NCI-H2081 treated with DMSO at 0.1 percent for 48 hours (cell line): ENCODE results near the gene EPB41L2.
"Not testable (repeated sequence)": the region's sequence is repeated elsewhere in the genome, so short reads cannot be mapped to it uniquely, and the experiment has no call there.

Experiments
- DNase-seq: peaks from one replicate; lab custom pipeline; 2025; lab: John Stamatoyannopoulos, UW

Gene EPB41L2

DNA sequence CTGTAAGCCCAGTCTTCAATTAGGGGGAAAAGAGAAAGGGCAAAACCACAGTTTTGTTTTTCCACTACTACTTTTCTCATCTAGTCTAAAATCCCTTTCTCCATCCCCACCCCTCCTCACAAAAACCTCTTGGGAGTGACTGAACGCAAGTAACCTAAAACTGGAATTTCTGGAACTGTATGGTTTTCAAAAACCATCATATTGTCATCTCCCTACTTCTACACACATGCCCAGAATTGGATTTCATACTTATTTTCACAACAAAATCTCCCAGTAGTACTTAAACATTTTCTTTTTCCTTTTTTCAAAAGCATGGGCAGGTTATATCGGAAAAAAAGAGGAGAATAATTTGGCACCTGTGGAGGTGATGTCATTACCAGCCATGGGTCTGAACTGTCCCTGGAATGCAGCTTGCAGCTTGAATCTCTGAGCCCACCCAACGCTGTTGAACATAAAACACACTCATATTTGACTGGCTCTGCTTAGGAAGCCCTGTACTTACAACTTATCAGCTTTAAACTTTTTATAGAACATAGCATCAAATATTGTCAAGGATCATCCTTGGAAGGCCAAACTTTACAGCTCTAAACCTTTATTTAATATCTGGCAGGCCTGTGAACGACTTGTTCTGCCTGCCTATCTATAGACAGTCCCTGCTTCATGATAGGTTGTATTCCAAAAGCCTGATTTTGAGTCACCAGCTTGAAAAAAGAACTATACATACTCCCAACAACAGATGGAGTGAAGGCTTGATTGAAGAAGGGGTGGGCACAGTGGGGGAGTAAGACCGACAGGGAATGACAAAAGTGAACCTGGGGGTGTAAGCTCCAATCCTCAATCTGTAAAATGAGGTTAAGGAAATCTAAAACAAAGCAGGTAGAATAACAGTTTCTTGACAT is 59.3 kb downstream of the EPB41L2 start:
- DNase-seq: no peak

DNA sequence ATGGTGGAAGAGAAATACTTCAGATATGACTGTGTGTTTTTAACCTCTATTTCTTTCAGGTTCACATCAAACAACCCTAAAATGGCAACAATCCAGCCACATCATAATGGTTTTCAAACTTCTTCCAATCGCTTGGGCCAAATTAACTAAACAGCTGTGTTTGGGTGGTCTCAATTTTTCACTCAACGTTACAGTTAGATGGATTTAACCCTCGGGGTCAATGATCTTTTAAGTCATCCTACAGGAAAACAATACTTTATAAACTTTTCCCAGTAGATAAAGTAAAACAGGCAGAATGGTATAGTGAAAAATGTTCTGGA is 60.4 kb downstream of the EPB41L2 start:
- no peak for DNase-seq

DNA sequence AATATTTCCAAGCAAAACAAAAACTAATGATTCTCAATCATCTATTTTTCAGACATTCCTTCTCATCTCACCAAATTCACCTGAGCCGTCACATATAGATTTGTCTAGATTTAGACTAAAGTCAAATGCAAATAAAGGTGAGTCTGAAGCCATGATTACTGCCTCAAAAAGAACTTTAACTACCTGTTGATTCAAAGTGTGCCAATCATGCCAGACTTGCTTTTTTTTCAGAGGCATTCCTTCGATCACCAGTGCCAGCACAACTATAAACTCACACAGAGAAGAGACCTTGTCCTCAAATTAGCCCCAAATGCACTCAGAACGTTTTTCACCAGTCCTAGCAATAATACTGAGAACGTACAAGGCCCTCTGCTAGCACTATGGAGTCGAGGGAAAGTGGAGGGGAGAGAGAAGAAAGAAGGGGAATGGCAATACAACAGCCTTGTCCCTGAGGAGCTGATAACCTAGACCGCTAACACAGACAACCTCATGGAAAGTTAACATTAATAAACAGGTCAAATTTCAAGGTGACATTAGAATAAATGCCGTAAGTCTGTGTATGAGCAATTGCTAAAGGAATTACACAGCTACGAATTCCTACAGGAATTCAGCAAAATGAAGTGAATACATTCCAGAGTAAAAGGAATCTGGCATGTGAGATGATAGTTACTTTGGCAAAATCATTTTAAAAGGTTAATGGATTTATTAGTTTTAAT is 60.9 kb downstream of the EPB41L2 start:
- no peak for DNase-seq

DNA sequence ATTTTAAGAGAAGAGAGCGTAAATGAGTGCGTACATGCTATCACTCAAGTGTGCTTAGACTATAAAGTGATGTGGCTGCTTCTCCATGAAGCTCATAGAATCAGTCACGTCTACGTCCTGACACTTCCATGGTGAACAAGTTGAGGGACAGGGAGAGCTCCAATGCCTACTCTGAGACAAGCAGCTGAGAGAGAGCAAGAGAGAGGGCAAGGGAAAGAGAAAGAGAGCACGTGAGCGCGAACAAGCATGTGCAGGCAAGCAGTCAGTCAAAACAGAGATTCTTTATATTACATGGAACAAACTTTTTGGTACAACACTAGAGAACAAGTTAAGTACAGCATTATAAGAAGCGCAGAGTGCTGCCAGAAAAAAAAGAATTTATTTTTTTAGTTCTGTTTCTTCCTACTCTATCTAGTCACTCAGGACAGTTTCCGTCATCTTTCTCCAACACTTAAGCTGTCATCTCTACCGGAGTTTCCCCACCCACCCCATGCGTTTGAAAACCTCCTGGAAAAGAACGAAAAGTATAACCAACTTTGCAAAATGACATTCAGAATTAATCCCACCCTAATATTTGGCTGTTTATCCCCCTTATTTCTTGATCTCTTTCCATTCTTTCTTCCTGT is 61.8 kb downstream of the EPB41L2 start:
- no peak for DNase-seq

DNA sequence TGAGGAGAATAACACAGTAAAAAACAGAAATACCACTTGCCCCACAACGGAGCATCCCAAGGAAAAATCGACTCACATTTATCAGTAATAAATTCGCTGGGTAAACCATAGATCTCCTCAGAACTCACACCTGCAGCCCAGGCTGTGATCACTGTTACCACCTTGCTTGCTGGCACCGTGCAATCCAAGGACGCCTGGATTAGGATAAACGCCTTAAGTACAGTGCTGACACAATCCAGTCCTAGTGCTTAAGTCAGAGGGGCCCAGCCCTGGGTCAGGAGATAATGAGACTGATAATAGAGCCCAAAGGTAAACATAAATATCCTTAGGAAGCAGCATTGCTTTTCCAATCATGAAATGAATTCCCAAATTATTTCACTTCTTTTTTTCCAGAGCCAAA is 62.5 kb downstream of the EPB41L2 start:
- no peak for DNase-seq

DNA sequence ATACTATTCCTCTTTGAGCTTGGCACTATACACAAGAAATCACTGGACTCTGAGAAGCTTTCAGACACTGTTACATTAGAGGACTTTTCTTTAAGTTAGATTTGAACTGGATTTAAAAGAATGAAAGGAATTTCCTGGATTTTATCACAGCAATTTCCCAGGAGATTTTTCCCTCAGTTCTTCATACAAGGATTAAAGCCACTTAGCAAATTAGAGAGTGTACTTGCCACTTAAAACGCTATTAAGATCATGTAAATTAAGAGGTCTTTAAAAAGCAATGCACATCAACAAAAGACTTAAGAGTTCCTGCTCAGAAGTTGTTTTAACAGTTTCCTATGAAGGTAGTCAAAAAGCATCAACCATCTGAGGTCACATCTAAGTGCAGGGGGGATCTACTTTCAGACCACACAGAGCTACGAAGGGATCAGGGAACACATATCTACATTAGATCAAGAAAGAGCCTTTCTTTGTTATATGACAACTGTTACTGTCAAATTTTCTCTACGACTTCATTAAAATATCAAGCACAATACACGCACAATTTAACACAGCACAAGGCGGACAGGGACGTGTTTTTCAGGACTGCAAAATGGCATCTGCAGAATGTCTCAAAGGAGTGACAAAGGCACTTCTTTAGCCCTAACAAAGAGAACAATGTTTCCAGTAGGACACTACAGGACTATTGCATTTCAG is 65.8 kb downstream of the EPB41L2 start:
- no peak for DNase-seq

DNA sequence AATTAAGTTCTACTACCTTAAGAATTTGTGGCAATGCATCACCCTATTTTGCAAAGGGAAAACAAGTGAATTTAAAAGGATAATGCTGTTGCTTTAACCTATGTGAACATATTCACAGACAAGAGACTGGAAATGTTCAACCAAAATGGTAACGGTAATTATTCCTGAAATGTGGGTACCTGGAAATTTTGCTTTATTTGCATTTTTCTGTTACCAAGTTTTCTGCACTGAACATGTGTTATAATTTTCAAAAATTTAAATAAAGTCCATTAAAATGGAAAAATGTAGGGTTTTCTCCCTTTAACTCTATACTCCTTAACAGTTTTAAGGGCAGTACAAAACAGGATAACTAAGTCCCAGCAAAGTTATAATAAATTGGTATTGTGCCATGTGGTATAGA is 66.4 kb downstream of the EPB41L2 start:
- no peak for DNase-seq

DNA sequence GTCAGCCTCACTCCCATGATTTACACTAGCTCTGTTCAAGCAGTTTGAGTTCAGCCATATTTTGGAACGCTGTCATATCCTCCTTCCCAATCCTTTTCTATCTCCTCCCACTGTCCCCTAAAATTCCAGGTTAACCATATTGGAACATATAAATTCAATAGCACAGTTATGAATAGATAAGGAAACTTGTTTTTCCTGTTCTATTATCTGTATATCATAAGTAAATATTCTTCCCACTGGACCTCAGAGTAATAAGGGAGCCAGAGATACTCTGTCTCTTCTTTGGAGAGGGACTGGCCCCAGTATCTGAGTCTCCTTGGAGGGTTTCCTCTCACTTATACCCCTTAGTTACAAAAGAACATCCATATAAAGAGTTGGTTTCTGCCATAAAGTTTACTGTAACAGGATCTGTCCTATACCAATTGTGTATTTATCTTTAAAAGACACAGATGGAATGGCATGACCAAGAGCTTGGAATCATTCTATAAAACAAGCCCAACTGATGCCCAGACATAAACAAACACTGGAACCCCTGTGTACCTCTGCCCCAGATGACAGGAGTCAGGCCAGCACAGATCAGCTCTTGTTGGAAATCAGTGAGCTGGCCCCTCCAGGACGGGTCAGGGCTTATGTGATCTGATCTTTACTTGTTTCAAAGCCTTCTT is 67.1 kb downstream of the EPB41L2 start:
- no peak for DNase-seq

DNA sequence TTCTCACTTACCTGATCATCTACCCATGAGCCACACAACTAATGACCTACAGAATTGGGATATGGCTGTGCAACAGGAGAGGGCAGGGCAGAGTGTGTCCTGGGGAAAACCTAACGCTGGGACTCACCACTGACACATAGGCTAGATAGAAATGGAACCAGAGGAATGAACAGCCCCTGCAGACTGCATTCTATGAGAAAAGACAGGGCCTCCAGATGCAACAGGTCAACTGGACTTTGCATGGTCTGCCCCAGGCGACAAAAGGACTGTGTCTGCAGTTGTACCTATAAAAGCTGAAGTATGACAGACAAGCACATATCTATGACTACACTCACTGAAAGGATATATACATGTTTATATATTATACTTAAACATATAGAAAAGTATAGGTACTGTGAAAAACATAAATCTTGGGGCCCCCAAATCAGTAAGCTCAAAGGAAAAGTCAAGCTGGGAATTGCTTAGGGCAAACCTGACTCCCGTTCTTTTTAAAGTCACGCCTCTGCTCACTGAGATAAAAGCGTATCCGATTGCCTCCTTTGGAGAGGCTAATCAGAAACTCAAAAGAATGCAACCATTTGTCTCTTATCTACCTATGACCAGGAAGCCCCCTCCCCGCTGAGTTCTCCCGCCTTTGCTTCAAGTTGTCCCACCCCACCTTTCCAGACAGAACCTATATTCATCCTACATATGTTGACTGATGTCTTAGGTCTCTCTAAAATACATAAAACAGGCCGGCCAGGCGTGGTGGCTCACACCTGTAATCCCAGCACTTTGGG is 68.5 kb downstream of the EPB41L2 start:
- DNase-seq: no peak

DNA sequence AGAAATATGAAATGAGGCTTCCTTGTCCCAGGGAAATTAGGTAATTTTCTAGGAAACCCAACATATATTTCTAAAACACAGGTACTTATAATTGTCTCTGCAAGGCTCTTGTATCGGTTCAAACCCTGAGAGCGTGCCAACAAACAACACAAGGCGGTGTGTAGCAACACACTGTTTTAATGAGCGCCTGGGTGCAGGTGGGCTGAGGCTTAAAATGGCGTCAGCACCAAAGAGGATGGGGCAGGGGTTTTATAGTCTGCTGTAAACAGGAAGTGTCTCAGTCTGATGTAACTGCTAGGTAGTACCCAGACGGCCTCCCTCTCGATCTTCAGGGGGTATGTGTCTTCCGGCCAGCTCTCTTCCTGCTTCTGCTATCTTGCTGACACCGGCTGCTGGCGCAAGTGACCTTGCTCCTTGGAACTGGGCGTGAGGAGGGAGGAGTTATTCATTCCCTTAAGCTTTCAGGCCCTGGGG is 69.7 kb downstream of the EPB41L2 start:
- DNase-seq: no peak

DNA sequence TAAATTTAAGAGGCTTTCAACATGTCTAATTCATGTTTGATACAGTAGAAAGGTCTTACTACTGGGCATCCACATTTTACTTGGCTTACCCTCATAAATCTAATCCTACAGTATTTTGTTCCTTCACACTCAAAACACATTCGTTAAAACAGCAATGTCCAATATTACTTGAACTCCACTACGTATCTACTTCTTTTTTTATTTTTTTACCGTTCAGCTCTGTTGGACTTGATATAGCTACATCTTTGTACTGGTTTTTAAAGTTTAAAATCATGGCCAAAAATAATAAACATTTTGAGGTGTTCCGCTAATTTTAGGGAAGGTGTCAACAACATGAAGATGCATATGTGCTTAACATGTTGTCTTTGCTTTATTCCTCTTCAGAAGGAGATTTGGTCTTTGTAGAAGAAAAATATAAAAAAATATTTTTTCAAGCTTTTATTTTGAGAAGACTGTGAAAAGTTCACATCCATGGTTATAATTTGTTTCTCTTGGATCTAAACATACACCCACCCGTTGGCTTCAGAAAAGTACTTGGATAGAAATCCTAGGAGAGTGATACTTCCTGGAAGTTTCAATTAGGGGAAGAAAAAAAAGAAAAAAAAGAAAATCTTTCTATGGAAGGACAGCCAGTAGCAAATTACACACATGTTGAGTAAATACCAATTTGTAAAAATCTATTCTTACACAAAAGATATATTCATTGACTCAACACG is 71.5 kb downstream of the EPB41L2 start:
- no peak for DNase-seq

DNA sequence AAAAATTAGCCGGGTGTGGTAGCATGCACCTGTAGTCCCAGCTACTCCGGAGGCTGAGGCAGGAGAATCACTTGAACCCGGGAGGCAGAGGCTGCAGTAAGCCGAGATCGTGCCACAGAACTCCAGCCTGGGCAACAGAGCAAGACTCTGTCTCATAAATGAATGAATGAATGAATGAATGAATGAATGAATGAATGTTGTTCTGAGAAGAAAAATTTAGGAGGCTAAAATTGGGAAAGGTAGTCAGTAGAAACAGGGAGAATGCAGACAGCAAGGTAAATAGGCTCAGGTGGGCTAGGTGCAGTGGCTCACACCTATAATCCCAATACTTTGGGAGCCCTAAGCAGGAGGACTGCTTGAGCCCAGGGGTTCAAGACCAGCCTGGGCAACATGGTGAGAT is 75.5 kb downstream of the EPB41L2 start:
- DNase-seq: not testable (repeated sequence)

DNA sequence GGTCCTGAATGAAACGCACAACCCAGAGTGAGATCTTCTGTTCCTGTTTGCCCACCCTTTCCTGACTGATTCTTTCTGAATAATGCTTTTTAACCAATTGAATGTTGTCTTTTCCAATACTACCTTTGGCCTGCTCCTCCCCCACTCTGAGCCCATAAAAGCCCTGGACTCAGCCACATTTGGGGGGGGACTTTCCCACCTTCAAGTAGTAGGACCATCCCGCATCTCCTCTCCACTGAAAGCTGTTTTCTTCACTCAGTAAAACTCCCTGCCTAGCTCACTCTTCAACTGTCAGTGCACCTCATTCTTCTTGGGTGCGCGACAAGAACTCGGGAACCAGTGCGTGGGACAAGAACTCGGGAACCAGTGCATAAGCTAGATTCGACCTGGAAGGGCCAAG is 77.9 kb downstream of the EPB41L2 start:
- DNase-seq: no peak

DNA sequence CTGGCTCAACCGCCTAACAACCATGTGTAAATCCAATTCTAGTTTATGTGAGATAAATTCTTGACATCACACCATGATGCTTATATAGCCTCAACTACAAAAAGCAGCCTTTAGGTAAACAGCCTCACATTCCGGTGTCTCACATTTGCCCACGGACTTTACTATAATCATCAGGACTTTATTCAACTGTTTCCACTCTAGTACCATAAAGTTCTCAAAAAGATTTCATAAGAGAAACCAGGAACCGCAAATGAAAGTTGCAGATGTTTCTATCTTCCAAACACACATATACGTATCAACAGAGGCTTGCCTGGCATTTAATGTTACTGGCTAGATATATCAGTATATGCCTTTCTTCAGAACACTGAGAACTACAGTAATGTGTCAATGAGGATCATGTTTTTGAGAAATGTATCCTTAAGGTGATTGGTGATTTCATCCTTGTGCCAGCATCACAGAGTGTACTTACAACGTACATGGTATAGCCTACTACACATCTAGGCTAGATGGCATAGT is 80.0 kb downstream of the EPB41L2 start:
- no peak for DNase-seq

DNA sequence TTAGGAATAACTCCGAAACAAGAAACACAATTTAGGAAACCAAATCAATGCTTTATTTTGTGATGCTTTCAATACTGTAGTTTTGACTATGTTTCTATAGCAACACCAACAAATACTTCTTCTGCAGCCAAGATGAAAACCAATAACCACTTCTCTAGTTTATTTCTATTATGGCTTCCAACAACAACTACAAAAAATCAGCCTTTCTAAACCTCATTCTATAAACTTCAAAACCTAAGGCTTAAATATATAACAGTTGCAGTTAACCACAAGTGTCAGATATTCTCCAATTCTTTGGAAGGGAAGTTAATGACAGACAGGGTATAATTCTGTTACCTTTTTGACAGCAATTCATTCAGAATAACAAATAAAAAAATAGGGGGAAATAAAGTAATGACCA is 80.9 kb downstream of the EPB41L2 start:
- DNase-seq: no peak

DNA sequence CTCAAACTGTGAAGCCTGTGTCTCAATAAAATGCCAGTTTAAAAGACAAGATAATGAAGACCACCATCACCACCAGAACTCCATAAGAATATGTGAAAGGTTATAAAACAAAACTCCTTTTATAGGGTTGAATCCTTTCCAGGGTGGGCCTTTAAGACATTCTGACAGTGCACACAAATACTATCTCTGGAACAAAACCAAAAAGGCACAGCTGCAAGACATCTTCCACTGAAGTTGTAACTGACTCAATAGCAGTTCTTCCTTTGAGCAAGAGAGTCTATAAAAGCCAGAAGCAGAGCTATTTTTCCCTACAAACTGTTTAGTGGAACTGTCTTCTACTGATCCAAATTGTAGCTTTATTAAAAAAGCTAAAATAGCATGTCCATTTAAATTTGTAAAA is 81.6 kb downstream of the EPB41L2 start:
- DNase-seq: no peak

DNA sequence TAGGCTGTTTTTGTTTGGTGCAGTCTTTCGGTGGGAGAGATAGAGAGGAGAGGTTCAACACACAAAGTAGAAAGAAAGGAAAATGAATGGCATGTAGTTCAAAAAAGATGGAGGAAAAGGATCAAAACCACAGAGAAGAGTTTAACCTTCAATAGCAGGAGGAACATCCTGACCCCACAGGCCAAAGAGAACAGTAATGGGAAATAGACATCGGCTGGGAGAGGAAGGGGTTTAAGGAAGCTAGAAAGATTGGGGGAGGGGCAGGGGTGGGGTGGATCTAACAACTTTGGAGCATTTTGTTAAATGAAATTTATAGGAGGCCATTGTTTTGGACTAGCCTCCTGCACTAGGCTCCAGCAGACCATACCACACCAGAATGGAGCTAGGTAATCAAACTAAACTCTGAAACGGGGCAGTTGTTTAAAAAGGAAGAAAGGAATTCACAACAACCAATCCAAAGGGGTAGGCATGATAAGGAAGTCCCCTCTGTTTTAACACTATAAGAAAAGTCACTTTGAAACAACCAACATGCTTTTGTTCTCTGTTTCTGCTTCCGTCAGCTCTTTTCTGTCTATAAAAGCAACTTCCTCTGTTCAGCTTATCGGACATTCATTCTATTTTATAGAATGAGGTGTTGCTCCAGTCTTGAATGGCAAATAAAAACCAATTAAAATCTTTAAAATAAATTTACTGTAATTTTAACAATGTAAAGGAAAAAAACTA is 82.6 kb downstream of the EPB41L2 start:
- DNase-seq: no peak

DNA sequence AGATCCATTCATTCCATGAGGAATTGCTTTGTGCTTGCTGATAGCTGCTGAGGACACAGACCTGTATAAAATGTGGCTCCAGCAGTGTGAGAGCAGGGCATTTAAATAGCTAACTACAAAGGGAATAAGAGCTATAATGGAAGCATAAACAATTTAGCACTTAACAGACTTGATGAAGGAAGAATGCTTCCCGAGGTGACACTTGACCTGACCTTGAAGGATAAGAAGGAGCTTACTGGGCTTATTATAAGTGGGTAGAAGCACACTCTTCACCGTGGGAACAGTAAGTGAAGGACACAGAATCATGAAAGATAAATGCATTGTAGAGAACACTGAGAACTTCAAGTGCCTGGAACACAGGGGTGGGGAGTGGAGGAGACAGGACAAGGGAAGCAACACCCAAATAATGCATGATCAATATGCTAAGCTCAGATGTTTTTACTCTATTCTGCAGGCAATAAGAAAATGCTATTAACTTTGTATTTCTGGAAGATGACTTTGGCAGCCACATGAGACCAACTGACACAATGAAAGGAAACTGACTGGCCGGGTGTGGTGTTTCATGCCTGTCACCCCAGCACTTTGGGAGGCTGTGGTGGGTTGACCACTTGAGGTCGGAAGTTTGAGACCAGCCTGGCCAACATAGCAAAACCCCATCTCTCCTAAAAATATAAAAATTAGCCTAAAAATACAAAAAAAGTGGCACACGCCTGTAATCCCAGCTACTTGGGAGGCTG is 84.2 kb downstream of the EPB41L2 start:
- no peak for DNase-seq

DNA sequence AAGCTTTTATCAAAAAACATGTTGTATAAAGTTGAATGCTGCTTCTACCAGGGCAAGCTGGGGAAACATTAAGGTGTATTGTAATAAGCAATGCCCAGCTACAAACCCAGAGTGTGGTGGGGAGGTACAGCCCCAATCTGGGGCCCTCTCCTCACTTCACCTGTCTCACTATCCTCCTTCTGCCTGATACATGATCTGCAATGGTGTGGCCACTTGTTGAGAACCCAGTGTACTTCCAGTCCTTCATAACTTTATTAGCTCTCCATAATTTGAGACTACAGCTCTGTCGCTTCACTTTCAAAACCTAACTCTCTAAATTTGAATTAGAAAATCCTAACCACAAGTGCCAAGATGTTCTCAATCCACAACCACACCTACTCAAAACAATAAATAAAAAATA is 84.9 kb downstream of the EPB41L2 start:
- no peak for DNase-seq
